Measurements from ENCODE around the gene BCL2L1.

The BCL2L1 gene

GRCh38 chr20:31708736-31709534 lies 13.7 kb downstream of the BCL2L1 start:
- DNase-seq (ENCODE audit: low read depth) = no peak

DNA sequence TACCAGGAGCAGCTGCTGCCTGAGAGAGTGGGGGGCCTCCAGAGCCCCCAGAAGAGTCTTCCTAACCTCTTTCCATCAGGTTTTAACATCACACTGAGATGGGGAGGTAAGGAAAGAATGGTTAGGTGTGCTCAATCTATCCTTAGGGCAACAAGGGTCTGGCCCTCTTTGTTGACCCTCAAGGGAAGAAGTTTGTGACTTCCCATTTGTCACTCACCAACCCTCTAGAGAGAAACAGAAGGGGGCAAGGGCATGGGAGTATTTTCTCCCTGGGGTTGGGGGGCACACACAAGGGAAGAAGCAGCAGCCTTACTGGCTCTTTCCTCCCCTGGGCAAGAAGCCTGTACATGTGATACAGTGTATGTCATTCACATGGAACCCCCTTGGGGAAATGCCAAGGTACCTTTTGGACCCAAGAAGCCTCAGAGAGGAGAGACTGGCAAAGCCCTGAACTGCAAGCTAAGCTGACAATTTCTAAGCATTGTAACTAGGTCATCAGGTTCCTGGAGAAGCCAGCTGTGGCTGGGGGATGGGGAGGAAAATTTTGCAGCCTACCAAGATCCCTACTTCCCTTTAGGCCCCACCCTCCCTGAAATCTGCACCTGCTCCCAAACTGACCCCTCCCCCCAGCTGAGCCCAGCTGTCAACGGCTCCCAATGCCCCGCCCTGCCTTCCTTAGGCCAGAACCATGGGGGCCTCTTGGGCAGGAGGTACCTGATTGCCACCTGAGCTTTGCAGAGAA lies 14.5 kb downstream of the BCL2L1 start:
- no peak for DNase-seq (ENCODE audit: low read depth)

DNA sequence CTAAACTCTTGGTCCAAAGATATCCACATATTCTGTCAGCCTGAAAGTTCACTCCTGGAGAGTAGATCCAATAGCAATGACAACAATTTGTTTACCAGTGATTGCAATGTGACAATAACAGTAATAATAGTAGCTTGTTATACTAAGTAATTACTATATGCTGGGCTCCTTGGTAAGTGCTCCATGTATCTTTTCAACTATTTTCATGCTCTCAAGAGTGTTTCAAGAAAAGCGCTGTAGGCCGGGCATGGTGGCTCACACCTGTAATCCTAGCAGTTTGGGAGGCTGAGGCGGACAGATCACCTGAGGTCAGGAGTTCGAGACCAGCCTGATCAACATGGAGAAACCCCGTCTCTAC lies 15.4 kb downstream of the BCL2L1 start:
- no peak for DNase-seq (ENCODE audit: low read depth)

- DNase-seq (ENCODE audit: low read depth) = no peak
Observed at GRCh38 chr20:31706607-31707257, 15.9 kb downstream of the BCL2L1 start.

GRCh38 chr20:31705598-31706597 lies 16.8 kb downstream of the BCL2L1 start:
- DNase-seq (ENCODE audit: low read depth) = no peak

- DNase-seq (ENCODE audit: low read depth) = no peak
Observed at GRCh38 chr20:31705191-31705590, 17.5 kb downstream of the BCL2L1 start.

- DNase-seq (ENCODE audit: low read depth) = no peak
Observed at GRCh38 chr20:31704225-31705119, 18.2 kb downstream of the BCL2L1 start.

GRCh38 chr20:31701591-31701990 lies 21.1 kb downstream of the BCL2L1 start:
- no peak for DNase-seq (ENCODE audit: low read depth)

GRCh38 chr20:31700747-31701146 lies 21.9 kb downstream of the BCL2L1 start:
- DNase-seq (ENCODE audit: low read depth) = no peak

DNA sequence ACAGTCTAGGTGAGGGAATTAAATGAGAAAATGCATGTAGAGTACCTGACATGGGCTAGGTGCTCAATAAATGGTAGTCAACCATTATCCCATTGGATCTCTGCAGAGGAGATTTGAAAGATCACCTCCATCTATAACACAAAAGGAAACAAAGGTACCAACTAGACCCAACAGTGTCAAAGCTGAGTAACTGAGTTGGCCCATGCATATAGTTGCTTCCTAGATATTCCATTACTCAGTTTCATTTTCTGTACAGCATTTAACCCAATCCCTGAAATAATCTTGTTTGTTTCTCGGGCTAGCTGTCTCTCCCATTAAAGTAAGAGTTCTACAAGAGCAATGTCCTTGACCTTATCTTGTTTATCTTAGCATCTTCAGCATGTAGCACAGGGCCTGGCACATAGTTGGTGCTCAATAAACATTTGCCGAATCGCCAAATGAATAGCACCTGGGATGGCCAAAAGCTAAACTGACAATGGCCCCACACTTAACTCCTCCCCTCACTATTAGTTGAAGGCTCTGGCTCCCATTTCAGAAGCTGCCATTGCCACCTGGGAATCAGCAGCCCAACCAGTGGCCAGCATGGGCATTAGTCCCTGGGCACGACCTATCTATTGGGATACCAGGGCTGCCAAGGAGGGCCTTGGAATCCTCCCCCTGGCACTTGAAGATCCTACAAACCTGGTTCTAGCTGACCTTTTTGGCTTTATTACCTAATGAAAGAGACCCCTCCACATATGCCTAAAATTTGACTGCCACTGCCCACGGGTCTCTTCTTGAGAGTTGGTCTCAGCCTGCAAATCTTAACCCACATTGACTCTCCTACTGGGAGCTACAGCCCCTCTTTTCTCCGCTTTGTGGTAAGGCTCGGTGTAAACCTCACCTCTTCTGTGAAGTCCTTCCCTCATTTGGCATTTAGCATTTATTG lies 22.6 kb downstream of the BCL2L1 start:
- DNase-seq (ENCODE audit: low read depth) = no peak

DNA sequence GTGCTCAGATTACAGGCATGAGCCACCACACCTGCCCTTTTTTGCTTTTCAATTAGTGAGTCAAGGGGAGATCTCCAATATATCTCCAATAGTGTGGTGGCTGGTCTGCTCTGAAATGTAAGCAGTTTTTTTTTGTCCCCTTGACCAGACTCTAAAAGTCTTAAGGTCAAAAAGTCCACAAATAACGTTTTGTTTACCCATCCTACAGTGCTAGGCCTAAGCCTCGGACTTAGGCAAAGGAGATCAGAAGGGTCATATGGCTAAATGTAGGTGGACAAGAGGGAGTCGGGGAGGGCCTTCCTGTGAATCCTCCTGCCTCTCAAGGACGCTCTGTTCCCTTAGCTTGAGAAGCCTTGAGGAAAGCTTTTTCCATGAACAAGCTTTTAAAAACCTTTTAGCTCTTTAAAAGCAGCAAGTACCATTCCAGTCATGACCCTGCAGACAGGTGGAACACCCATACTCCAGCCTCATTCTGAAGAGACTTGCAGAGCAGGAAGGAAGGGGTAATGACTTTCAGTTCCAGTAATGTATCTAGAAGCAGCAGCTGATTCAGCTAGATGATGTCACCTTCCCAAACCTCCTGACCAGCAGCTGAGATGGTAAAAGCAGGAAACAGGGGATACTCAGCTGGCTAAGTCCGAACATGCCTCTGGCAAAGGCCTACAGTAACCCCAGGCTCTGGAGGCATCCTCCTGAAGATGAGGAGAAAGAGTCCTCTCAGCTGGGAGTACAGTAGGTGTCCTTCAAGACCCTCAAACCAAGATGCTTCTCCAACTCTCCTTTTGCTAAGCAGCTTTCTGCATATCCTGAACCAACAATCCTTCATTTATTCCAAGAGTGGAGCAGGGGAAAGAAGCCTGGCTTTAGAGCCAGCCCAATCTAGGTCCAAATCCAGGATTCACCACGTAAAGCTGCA lies 23.6 kb downstream of the BCL2L1 start:
- DNase-seq (ENCODE audit: low read depth) = no peak

GRCh38 chr20:31698243-31698802 lies 24.3 kb downstream of the BCL2L1 start:
- DNase-seq (ENCODE audit: low read depth) = no peak

GRCh38 chr20:31695849-31696804 lies 26.5 kb downstream of the BCL2L1 start:
- no peak for DNase-seq (ENCODE audit: low read depth)

- DNase-seq (ENCODE audit: low read depth) = no peak
Observed at GRCh38 chr20:31694842-31695593, 27.6 kb downstream of the BCL2L1 start.

DNA sequence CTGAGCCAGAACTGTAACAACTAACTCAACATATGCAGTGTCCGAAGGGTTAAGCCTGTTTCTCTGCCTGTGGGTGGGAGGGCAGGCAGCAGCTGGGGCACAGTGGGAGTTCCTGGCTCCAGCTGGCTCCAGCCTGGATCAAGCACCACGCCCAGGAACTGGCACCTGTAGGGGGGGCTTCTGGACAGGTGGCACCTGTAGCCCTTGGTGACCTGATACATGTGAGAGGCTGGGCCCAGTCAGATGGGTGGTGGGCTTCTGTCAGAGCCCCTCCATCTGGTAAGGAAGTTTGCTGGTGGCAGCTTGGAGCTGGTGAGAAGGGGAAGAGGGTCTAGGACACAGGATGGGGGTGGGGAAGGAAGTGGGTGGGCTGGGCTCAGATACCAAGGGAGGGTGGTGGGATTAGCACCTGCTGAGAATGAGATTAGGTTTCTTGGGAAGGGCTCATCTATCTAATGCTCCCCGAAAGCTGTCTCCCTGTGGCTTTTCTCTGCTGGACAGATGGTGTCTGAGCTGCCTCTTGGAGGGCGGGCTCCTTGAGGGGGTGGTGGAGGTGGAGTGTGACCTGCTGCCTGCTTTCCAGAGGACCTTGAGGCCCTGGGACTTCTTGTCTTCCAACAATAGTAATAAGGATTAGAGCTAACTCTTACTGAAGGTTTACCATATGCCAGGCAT lies 28.5 kb downstream of the BCL2L1 start:
- DNase-seq (ENCODE audit: low read depth) = no peak

DNA sequence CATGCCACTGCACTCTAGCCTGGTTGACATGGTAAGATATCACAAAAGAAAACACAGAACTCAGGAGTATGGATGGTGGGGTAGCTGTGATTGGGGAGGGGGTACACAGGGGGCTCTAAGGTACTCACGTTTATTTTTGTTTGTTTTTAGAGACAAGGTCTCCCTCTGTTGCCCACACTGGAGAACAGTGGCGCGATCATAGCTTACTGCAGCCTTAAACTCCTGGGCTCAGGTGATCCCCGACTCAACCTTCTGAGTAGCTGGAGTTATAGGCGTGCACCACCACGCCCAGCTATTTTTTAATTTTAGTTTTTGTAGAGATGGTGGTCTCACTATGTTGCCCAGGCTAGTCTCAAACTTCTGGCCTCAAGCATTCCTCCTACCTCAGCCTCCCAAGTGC lies 29.3 kb downstream of the BCL2L1 start:
- no peak for DNase-seq (ENCODE audit: low read depth)

Data from activated T-cell treated with anti-CD3 and anti-CD28 coated beads for 48 hours (primary cell).